ENCODE results near the gene ESR2. TPM values are rescaled to one million over a fixed set of nuclear protein-coding genes. Genes with fewer than 3 reads are reported as not detected.
A peak's percentile ranks its signal among the peaks of the same experiment; 100 is the strongest.

The ESR2 gene
- polyA plus RNA-seq, 1 experiment, result not detected

- Histone ChIP-seq H3K4me3 (ENCODE audit: low read depth, low read length) (no peak overlapping the region), H3K27me3 (ENCODE audit: control insufficient read depth, insufficient read depth, low read length) (no peaks in the 10 kb centered on the region), H3K36me3 (ENCODE audit: control insufficient read depth, insufficient read depth, low read length) (no peaks in the 10 kb centered on the region)
- CTCF ChIA-PET, result interaction anchor here (1.9 kb wide), 1 partner anchor 10 kb away, joined by 5 read pairs; no protein-coding TSS in a partner anchor
- POLR2A ChIA-PET, result no interaction called here
- TF ChIP-seq CTCF (IDR thresholded peaks at IDR 0.05; ENCODE audit: insufficient read depth, low read depth, low read length), result no peak
- no peak for DNase-seq (ENCODE audit: low read depth)
Observed at GRCh38 chr14:64200170-64200569, 94.0 kb downstream of the ESR2 start.

DNA sequence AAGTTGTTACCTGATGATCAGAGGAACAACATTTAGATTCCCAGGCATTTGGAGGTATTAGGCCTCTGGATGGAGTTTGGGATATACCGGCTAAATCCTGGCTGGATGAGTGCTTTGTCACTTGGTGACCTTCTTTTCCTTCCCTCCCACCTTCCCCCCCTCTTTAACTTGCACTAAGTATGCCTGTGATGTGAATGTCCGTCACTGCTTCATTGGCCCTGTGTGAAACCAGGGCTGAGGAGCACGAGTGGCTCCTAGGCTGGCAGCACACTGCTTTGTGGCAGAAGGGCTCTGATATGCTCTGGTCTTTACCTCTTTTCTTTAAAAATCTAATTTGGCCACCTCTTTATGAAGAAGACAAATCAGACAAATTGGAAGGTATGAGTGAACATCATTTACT is 95.7 kb downstream of the ESR2 start:
- no peak for TF ChIP-seq CTCF (IDR thresholded peaks at IDR 0.05; ENCODE audit: insufficient read depth, low read depth, low read length)
- ChIA-PET CTCF (no interaction called here), POLR2A (no interaction called here)
- Histone ChIP-seq H3K36me3 (ENCODE audit: control insufficient read depth, insufficient read depth, low read length) (no peaks in the 10 kb centered on the region), H3K27me3 (ENCODE audit: control insufficient read depth, insufficient read depth, low read length) (no peaks in the 10 kb centered on the region), H3K4me3 (ENCODE audit: low read depth, low read length) (no peak overlapping the region)
- DNase-seq (ENCODE audit: low read depth), result no peak

- Histone ChIP-seq H3K4me3 (ENCODE audit: low read depth, low read length) (no peak overlapping the region), H3K36me3 (ENCODE audit: control insufficient read depth, insufficient read depth, low read length) (no peaks in the 10 kb centered on the region), H3K27me3 (ENCODE audit: control insufficient read depth, insufficient read depth, low read length) (no peaks in the 10 kb centered on the region)
- ChIA-PET CTCF (no interaction called here), POLR2A (no interaction called here)
- no peak for DNase-seq (ENCODE audit: low read depth)
- TF ChIP-seq CTCF (IDR thresholded peaks at IDR 0.05; ENCODE audit: insufficient read depth, low read depth, low read length), result no peak
Observed at GRCh38 chr14:64197996-64198395, 96.2 kb downstream of the ESR2 start.

DNA sequence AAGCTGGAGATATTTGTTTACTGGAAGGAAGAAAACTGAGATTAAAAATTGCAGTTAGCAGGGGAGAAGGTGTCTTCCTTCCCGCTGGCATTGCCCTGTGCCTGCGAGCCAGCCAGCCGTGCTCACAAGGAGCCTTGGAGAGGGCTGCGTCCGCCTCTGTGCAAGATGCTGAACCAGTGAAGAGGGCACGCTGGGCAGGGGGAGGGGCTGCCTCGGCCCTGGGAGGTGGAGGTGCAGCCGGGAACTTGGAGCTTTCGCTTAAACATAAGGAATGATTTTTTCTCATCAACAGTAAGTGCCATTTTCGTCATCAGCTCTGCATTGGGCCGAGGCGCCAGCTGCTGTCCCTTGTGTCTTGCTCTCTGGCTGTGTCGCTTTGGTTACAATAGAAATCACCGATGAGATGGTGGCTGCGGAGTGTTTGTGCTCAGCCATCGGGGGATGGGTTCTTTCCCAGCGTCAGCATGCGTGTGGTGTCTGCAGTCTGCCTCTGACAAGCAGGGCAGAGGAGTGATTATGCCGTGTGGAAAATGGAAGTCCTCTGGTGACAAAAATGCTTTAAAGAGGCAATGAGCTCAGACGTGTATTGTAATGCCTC is 97.3 kb downstream of the ESR2 start:
- H3K4me3 ChIP-seq (ENCODE audit: low read depth, low read length), result peak overlapping the region; percentile 47
- POLR2A ChIA-PET, result no interaction called here
- DNase-seq (ENCODE audit: low read depth), result no peak
- no peaks in the 10 kb centered on the region for H3K27me3 ChIP-seq (ENCODE audit: control insufficient read depth, insufficient read depth, low read length)
- CTCF ChIA-PET, result no interaction called here
- H3K36me3 ChIP-seq (ENCODE audit: control insufficient read depth, insufficient read depth, low read length), result no peaks in the 10 kb centered on the region
- TF ChIP-seq CTCF (IDR thresholded peaks at IDR 0.05; ENCODE audit: insufficient read depth, low read depth, low read length), result no peak

- POLR2A ChIA-PET, result no interaction called here
- TF ChIP-seq CTCF (IDR thresholded peaks at IDR 0.05; ENCODE audit: insufficient read depth, low read depth, low read length), result no peak
Observed at GRCh38 chr14:64196056-64196455, 98.1 kb downstream of the ESR2 start.

More at GRCh38 chr14:64196056-64196455, 98.1 kb downstream of the ESR2 start:
- H3K4me3 ChIP-seq (ENCODE audit: low read depth, low read length), result no peak overlapping the region
- CTCF ChIA-PET, result no interaction called here
- no peak for DNase-seq (ENCODE audit: low read depth)
- H3K27me3 ChIP-seq (ENCODE audit: control insufficient read depth, insufficient read depth, low read length), result no peaks in the 10 kb centered on the region
- no peaks in the 10 kb centered on the region for H3K36me3 ChIP-seq (ENCODE audit: control insufficient read depth, insufficient read depth, low read length)
